IPS-15b (cell line): ENCODE results near the gene NAV2.
"Not testable (repeated sequence)": the region's sequence is repeated elsewhere in the genome, so short reads cannot be mapped to it uniquely, and the experiment has no call there.

Experiments
- H3K27me3 ChIP-seq: one replicate; pipeline ENCODE4 v1.6.1; 2013; ENCODE audit warnings: low read length; ENCODE audit not compliant: control insufficient read depth, insufficient read depth
- H3K36me3 ChIP-seq: one replicate; pipeline ENCODE4 v1.6.1; 2013; ENCODE audit warnings: low read length; ENCODE audit not compliant: control insufficient read depth, insufficient read depth
- H3K4me1 ChIP-seq: one replicate; pipeline ENCODE4 v1.6.1; 2013; ENCODE audit warnings: mild to moderate bottlenecking, low read length; ENCODE audit not compliant: control insufficient read depth, insufficient read depth
- H3K4me3 ChIP-seq: one replicate; pipeline ENCODE4 v1.5.1; 2013; ENCODE audit warnings: low read depth, low read length
- H3K9ac ChIP-seq: one replicate; pipeline ENCODE4 v1.6.1; 2013; ENCODE audit warnings: low read depth, mild to moderate bottlenecking, low read length
- H3K9me3 ChIP-seq: one replicate; pipeline ENCODE4 v1.6.1; 2013; ENCODE audit warnings: mild to moderate bottlenecking, low read length; ENCODE audit not compliant: control insufficient read depth, insufficient read depth

NAV2 gene

GRCh38 chr11:19881177-19881576 lies 168.5 kb downstream of the NAV2 start:
- no peaks in the 10 kb centered on the region for H3K4me1 ChIP-seq
- H3K9me3 ChIP-seq: no peaks in the 10 kb centered on the region
- H3K36me3 ChIP-seq: peaks cover 15% of the 10 kb centered on the region
- H3K27me3 ChIP-seq: no peaks in the 10 kb centered on the region
- no peak overlapping the region for H3K9ac ChIP-seq
- H3K4me3 ChIP-seq: no peak overlapping the region

GRCh38 chr11:19882356-19882755 lies 169.7 kb downstream of the NAV2 start:
- no peaks in the 10 kb centered on the region for H3K27me3 ChIP-seq
- no peak overlapping the region for H3K9ac ChIP-seq
- H3K36me3 ChIP-seq: peaks cover 15% of the 10 kb centered on the region
- H3K9me3 ChIP-seq: no peaks in the 10 kb centered on the region
- H3K4me1 ChIP-seq: no peaks in the 10 kb centered on the region
- H3K4me3 ChIP-seq: no peak overlapping the region

GRCh38 chr11:19886498-19886897 lies 173.9 kb downstream of the NAV2 start:
- Histone ChIP-seq H3K4me1 (no peaks in the 10 kb centered on the region), H3K9me3 (no peaks in the 10 kb centered on the region), H3K4me3 (no peak overlapping the region), H3K36me3 (peaks cover 5% of the 10 kb centered on the region), H3K9ac (no peak overlapping the region), H3K27me3 (no peaks in the 10 kb centered on the region)

- H3K36me3 ChIP-seq: peaks cover 5% of the 10 kb centered on the region
- no peaks in the 10 kb centered on the region for H3K27me3 ChIP-seq
- H3K4me3 ChIP-seq: no peak overlapping the region
- no peaks in the 10 kb centered on the region for H3K4me1 ChIP-seq
- H3K9me3 ChIP-seq: no peaks in the 10 kb centered on the region
- H3K9ac ChIP-seq: no peak overlapping the region
These were observed 175.2 kb downstream of the NAV2 start for GRCh38 chr11:19887842-19888241.

- H3K36me3 ChIP-seq: peaks cover 3% of the 10 kb centered on the region
- H3K9me3 ChIP-seq: no peaks in the 10 kb centered on the region
- no peaks in the 10 kb centered on the region for H3K4me1 ChIP-seq
- no peak overlapping the region for H3K9ac ChIP-seq
- no peaks in the 10 kb centered on the region for H3K27me3 ChIP-seq
- H3K4me3 ChIP-seq: no peak overlapping the region
These were observed 176.9 kb downstream of the NAV2 start for GRCh38 chr11:19889531-19889930.

GRCh38 chr11:19890308-19890707 lies 177.7 kb downstream of the NAV2 start:
- Histone ChIP-seq H3K9me3 (no peaks in the 10 kb centered on the region), H3K4me1 (no peaks in the 10 kb centered on the region), H3K27me3 (no peaks in the 10 kb centered on the region), H3K9ac (no peak overlapping the region), H3K4me3 (no peak overlapping the region), H3K36me3 (no peaks in the 10 kb centered on the region)

GRCh38 chr11:19891022-19891421 lies 178.4 kb downstream of the NAV2 start:
- Histone ChIP-seq H3K9ac (no peak overlapping the region), H3K9me3 (no peaks in the 10 kb centered on the region), H3K36me3 (no peaks in the 10 kb centered on the region), H3K4me1 (no peaks in the 10 kb centered on the region), H3K27me3 (no peaks in the 10 kb centered on the region), H3K4me3 (no peak overlapping the region)

GRCh38 chr11:19892387-19892786 lies 179.8 kb downstream of the NAV2 start:
- H3K9me3 ChIP-seq: no peaks in the 10 kb centered on the region
- no peak overlapping the region for H3K4me3 ChIP-seq
- H3K27me3 ChIP-seq: no peaks in the 10 kb centered on the region
- no peak overlapping the region for H3K9ac ChIP-seq
- H3K36me3 ChIP-seq: no peaks in the 10 kb centered on the region
- H3K4me1 ChIP-seq: no peaks in the 10 kb centered on the region

GRCh38 chr11:19892876-19893275 lies 180.2 kb downstream of the NAV2 start:
- no peaks in the 10 kb centered on the region for H3K9me3 ChIP-seq
- H3K9ac ChIP-seq: no peak overlapping the region
- no peaks in the 10 kb centered on the region for H3K4me1 ChIP-seq
- H3K27me3 ChIP-seq: no peaks in the 10 kb centered on the region
- no peaks in the 10 kb centered on the region for H3K36me3 ChIP-seq
- no peak overlapping the region for H3K4me3 ChIP-seq

- Histone ChIP-seq H3K9me3 (no peaks in the 10 kb centered on the region), H3K4me3 (no peak overlapping the region), H3K36me3 (no peaks in the 10 kb centered on the region), H3K27me3 (no peaks in the 10 kb centered on the region), H3K9ac (no peak overlapping the region), H3K4me1 (no peaks in the 10 kb centered on the region)
These were observed 181.8 kb downstream of the NAV2 start for GRCh38 chr11:19894404-19894803.

GRCh38 chr11:19895037-19895436 lies 182.4 kb downstream of the NAV2 start:
- H3K27me3 ChIP-seq, H3K4me1 ChIP-seq, H3K9ac ChIP-seq, H3K9me3 ChIP-seq, H3K36me3 ChIP-seq, H3K4me3 ChIP-seq: not testable (repeated sequence)

- Histone ChIP-seq H3K4me3 (no peak overlapping the region), H3K27me3 (no peaks in the 10 kb centered on the region), H3K36me3 (no peaks in the 10 kb centered on the region), H3K9ac (no peak overlapping the region), H3K4me1 (no peaks in the 10 kb centered on the region), H3K9me3 (no peaks in the 10 kb centered on the region)
These were observed 183.1 kb downstream of the NAV2 start for GRCh38 chr11:19895776-19896175.

GRCh38 chr11:19903620-19904069 lies 191.0 kb downstream of the NAV2 start:
- Histone ChIP-seq H3K36me3 (no peaks in the 10 kb centered on the region), H3K4me3 (no peak overlapping the region), H3K27me3 (no peaks in the 10 kb centered on the region), H3K9me3 (no peaks in the 10 kb centered on the region), H3K9ac (no peak overlapping the region), H3K4me1 (peaks cover 5% of the 10 kb centered on the region)
